ENCODE measurements around the gene MICAL2.
A peak's percentile ranks its signal among the peaks of the same experiment; 100 is the strongest.

MICAL2 gene

DNA sequence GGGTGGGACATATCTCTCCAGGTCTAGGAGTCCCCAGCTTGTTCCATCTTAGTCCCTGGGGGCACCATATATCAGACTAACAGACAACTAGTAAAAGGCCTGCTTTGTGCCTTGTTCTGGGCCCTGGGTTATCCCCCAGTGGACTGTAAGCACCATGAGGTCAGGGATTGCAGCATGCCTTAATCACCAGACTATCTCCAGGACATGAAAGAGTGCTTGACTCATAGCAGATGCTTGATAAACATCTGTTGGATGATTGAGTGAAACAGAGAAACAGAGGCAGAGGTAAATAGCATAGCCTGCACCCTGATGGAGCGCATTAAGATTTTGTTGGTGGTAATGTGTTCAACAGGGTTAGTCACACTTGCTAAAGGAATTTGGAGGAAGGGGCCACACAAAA, 94.1 kb downstream of the MICAL2 start:
- H3K9me3 ChIP-seq (ENCODE audit: control insufficient read depth in 2 of 2, low read length in 2 of 2): no peaks in the 10 kb centered on the region
- H3K4me1 ChIP-seq (ENCODE audit: control insufficient read depth, insufficient read depth, low read length): peaks cover 37% of the 10 kb centered on the region
- H3K4me3 ChIP-seq (ENCODE audit: low read length in 2 of 2): no peak overlapping the region
- H3K36me3 ChIP-seq (ENCODE audit: control insufficient read depth in 2 of 2, insufficient read depth in 2 of 2, low read length in 2 of 2): peaks cover 38 to 44% of the 10 kb centered on the region in 2 donors
- H3K27me3 ChIP-seq (ENCODE audit: control insufficient read depth in 1 of 2, insufficient read depth in 2 of 2, low read length in 2 of 2): no peaks in the 10 kb centered on the region
- H3K9ac ChIP-seq (ENCODE audit: low read length in 2 of 2): no peak overlapping the region
- H3K27ac ChIP-seq (ENCODE audit: low read length): no peak overlapping the region

DNA sequence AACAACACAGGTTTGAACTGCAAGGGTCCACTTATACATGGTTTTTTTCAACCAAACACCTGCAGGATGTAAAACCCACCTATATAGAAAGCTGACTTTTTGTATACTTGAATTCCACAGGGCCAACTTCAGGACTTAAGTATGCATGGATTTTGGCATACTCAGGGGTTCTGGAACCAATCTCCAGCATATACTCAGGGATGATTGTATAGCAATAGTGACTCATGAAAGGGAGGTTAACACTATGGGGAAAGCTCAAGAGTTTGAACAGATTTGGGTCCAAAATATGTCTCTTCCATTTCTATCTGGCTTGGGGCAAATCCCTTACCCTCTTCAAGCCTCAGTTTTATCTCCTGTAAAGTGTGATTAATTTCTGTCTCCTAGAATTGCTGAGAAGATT, 94.9 kb downstream of the MICAL2 start:
- peaks cover 38 to 47% of the 10 kb centered on the region in 2 donors for H3K36me3 ChIP-seq (ENCODE audit: control insufficient read depth in 2 of 2, insufficient read depth in 2 of 2, low read length in 2 of 2)

GRCh38 chr11:12206529-12206928, 96.1 kb downstream of the MICAL2 start:
- Histone ChIP-seq H3K36me3 (ENCODE audit: control insufficient read depth in 2 of 2, insufficient read depth in 2 of 2, low read length in 2 of 2) (peaks cover 38 to 50% of the 10 kb centered on the region in 2 donors), H3K27ac (ENCODE audit: low read length) (peak overlapping the region; percentile 31), H3K9ac (ENCODE audit: low read length in 2 of 2) (no peak overlapping the region), H3K4me3 (ENCODE audit: low read length in 2 of 2) (no peak overlapping the region), H3K9me3 (ENCODE audit: control insufficient read depth in 2 of 2, low read length in 2 of 2) (no peaks in the 10 kb centered on the region), H3K4me1 (ENCODE audit: control insufficient read depth, insufficient read depth, low read length) (peaks cover 31% of the 10 kb centered on the region), H3K27me3 (ENCODE audit: control insufficient read depth in 1 of 2, insufficient read depth in 2 of 2, low read length in 2 of 2) (no peaks in the 10 kb centered on the region)

More for the DNA sequence above, 94.9 kb downstream of the MICAL2 start:
- Histone ChIP-seq H3K4me1 (ENCODE audit: control insufficient read depth, insufficient read depth, low read length) (peaks cover 37% of the 10 kb centered on the region), H3K9ac (ENCODE audit: low read length in 2 of 2) (no peak overlapping the region), H3K9me3 (ENCODE audit: control insufficient read depth in 2 of 2, low read length in 2 of 2) (no peaks in the 10 kb centered on the region), H3K4me3 (ENCODE audit: low read length in 2 of 2) (no peak overlapping the region), H3K27me3 (ENCODE audit: control insufficient read depth in 1 of 2, insufficient read depth in 2 of 2, low read length in 2 of 2) (no peaks in the 10 kb centered on the region), H3K27ac (ENCODE audit: low read length) (no peak overlapping the region)

- Histone ChIP-seq H3K27me3 (ENCODE audit: control insufficient read depth in 1 of 2, insufficient read depth in 2 of 2, low read length in 2 of 2) (no peaks in the 10 kb centered on the region), H3K4me3 (ENCODE audit: low read length in 2 of 2) (no peak overlapping the region), H3K4me1 (ENCODE audit: control insufficient read depth, insufficient read depth, low read length) (peaks cover 38% of the 10 kb centered on the region), H3K9me3 (ENCODE audit: control insufficient read depth in 2 of 2, low read length in 2 of 2) (no peaks in the 10 kb centered on the region), H3K27ac (ENCODE audit: low read length) (peak overlapping the region; percentile 31), H3K9ac (ENCODE audit: low read length in 2 of 2) (no peak overlapping the region), H3K36me3 (ENCODE audit: control insufficient read depth in 2 of 2, insufficient read depth in 2 of 2, low read length in 2 of 2) (peaks cover 38 to 50% of the 10 kb centered on the region in 2 donors)
Observed at GRCh38 chr11:12207384-12208150, 97.2 kb downstream of the MICAL2 start.

- H3K27ac ChIP-seq (ENCODE audit: low read length): peak overlapping the region; percentile 70
- H3K27me3 ChIP-seq (ENCODE audit: control insufficient read depth in 1 of 2, insufficient read depth in 2 of 2, low read length in 2 of 2): no peaks in the 10 kb centered on the region
- H3K4me3 ChIP-seq (ENCODE audit: low read length in 2 of 2): no peak overlapping the region
- H3K4me1 ChIP-seq (ENCODE audit: control insufficient read depth, insufficient read depth, low read length): peaks cover 46% of the 10 kb centered on the region
- no peaks in the 10 kb centered on the region for H3K9me3 ChIP-seq (ENCODE audit: control insufficient read depth in 2 of 2, low read length in 2 of 2)
- H3K9ac ChIP-seq (ENCODE audit: low read length in 2 of 2): no peak overlapping the region
- peaks cover 43 to 56% of the 10 kb centered on the region in 2 donors for H3K36me3 ChIP-seq (ENCODE audit: control insufficient read depth in 2 of 2, insufficient read depth in 2 of 2, low read length in 2 of 2)
Observed at GRCh38 chr11:12209096-12209495, 98.7 kb downstream of the MICAL2 start.

GRCh38 chr11:12210200-12210599, 99.8 kb downstream of the MICAL2 start:
- Histone ChIP-seq H3K9me3 (ENCODE audit: control insufficient read depth in 2 of 2, low read length in 2 of 2) (no peaks in the 10 kb centered on the region), H3K36me3 (ENCODE audit: control insufficient read depth in 2 of 2, insufficient read depth in 2 of 2, low read length in 2 of 2) (peaks cover 39 to 57% of the 10 kb centered on the region in 2 donors), H3K9ac (ENCODE audit: low read length in 2 of 2) (no peak overlapping the region), H3K4me3 (ENCODE audit: low read length in 2 of 2) (no peak overlapping the region), H3K27me3 (ENCODE audit: control insufficient read depth in 1 of 2, insufficient read depth in 2 of 2, low read length in 2 of 2) (no peaks in the 10 kb centered on the region), H3K4me1 (ENCODE audit: control insufficient read depth, insufficient read depth, low read length) (peaks cover 45% of the 10 kb centered on the region), H3K27ac (ENCODE audit: low read length) (peak overlapping the region; percentile 70)

DNA sequence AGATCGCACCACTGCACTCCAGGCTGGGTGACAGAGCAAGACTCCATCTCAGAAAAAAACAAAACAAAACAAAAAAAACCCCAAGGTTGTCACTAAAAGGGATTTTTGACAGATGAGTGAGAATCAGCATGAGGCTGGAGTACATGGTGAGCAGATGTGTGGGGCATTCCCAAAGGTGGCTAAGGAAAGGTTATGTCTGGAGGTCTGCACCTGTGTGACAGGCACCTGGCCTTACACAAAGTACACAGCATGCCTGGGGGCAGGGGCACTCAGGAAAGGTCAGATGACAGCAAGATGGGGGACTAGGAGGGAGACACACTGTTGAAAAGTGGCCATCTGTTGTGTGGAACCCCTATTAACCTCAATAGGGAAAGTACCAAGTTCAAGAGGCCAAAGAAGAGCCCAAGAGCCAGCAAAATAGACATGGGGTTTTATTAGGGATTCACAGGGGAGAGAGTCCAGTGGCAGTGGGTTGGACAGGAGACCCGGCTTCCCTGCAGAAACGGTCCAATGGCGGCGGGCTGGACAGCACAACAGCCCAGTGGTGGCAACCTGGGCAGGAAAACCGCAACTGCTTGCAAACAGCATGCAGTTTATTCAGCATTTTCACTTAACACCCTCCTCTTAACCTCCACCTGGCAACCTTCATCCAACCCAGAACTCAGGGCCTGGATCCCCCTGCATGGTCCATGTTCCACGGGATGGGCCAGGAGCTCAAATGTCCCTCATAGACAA, 101.1 kb downstream of the MICAL2 start:
- no peaks in the 10 kb centered on the region for H3K9me3 ChIP-seq (ENCODE audit: control insufficient read depth in 2 of 2, low read length in 2 of 2)
- no peak overlapping the region for H3K9ac ChIP-seq (ENCODE audit: low read length in 2 of 2)
- H3K4me3 ChIP-seq (ENCODE audit: low read length in 2 of 2): no peak overlapping the region
- H3K27ac ChIP-seq (ENCODE audit: low read length): peak overlapping the region; percentile 77
- no peaks in the 10 kb centered on the region for H3K27me3 ChIP-seq (ENCODE audit: control insufficient read depth in 1 of 2, insufficient read depth in 2 of 2, low read length in 2 of 2)
- H3K4me1 ChIP-seq (ENCODE audit: control insufficient read depth, insufficient read depth, low read length): peaks cover 50% of the 10 kb centered on the region
- H3K36me3 ChIP-seq (ENCODE audit: control insufficient read depth in 2 of 2, insufficient read depth in 2 of 2, low read length in 2 of 2): peaks cover 39 to 57% of the 10 kb centered on the region in 2 donors

DNA sequence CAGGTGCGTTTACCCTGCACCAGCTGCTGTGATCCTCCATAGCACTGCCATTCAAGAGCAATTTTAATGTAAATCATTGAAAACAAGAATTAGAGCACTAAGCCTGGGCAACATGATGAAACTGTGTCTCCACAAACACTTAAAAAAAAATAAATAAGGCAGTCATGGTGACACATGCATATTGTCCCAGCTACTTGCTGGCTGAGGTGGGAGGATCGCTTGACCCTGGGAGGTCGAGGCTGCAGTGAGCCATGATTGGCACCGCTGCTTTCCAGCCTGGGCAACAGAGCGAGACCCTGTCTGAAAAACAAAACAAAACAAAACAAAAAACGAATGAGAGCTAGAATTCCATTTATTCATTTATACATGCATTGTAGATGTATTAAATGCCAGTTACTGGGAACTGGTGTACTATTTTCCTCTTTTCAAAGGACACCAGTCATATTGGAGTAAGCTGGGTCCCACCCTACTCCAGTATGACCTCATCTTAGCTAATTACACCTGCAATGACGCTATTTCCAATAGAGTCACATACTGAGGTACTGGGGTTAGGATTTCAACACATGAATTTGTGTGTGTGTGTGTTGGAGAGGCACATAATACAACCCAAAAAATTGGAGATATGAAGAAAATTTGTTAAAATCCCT, 101.9 kb downstream of the MICAL2 start:
- H3K27ac ChIP-seq (ENCODE audit: low read length): peak overlapping the region; percentile 77
- no peaks in the 10 kb centered on the region for H3K27me3 ChIP-seq (ENCODE audit: control insufficient read depth in 1 of 2, insufficient read depth in 2 of 2, low read length in 2 of 2)
- H3K4me3 ChIP-seq (ENCODE audit: low read length in 2 of 2): no peak overlapping the region
- no peaks in the 10 kb centered on the region for H3K9me3 ChIP-seq (ENCODE audit: control insufficient read depth in 2 of 2, low read length in 2 of 2)
- H3K36me3 ChIP-seq (ENCODE audit: control insufficient read depth in 2 of 2, insufficient read depth in 2 of 2, low read length in 2 of 2): peaks cover 44 to 58% of the 10 kb centered on the region in 2 donors
- no peak overlapping the region for H3K9ac ChIP-seq (ENCODE audit: low read length in 2 of 2)
- H3K4me1 ChIP-seq (ENCODE audit: control insufficient read depth, insufficient read depth, low read length): peaks cover 58% of the 10 kb centered on the region

GRCh38 chr11:12212821-12213185, 102.4 kb downstream of the MICAL2 start:
- Histone ChIP-seq H3K4me1 (ENCODE audit: control insufficient read depth, insufficient read depth, low read length) (peaks cover 61% of the 10 kb centered on the region), H3K36me3 (ENCODE audit: control insufficient read depth in 2 of 2, insufficient read depth in 2 of 2, low read length in 2 of 2) (peaks cover 42 to 55% of the 10 kb centered on the region in 2 donors), H3K9me3 (ENCODE audit: control insufficient read depth in 2 of 2, low read length in 2 of 2) (no peaks in the 10 kb centered on the region), H3K9ac (ENCODE audit: low read length in 2 of 2) (no peak overlapping the region), H3K27me3 (ENCODE audit: control insufficient read depth in 1 of 2, insufficient read depth in 2 of 2, low read length in 2 of 2) (no peaks in the 10 kb centered on the region), H3K4me3 (ENCODE audit: low read length in 2 of 2) (peak overlapping the region in 1 of 2 donors; percentile 15), H3K27ac (ENCODE audit: low read length) (peak overlapping the region; percentile 77)

GRCh38 chr11:12213883-12214282, 103.5 kb downstream of the MICAL2 start:
- H3K4me1 ChIP-seq (ENCODE audit: control insufficient read depth, insufficient read depth, low read length): peaks cover 69% of the 10 kb centered on the region
- H3K9ac ChIP-seq (ENCODE audit: low read length in 2 of 2): peak overlapping the region; percentile 5 to 32
- no peak overlapping the region for H3K4me3 ChIP-seq (ENCODE audit: low read length in 2 of 2)
- peak overlapping the region; percentile 77 for H3K27ac ChIP-seq (ENCODE audit: low read length)
- H3K9me3 ChIP-seq (ENCODE audit: control insufficient read depth in 2 of 2, low read length in 2 of 2): no peaks in the 10 kb centered on the region
- H3K36me3 ChIP-seq (ENCODE audit: control insufficient read depth in 2 of 2, insufficient read depth in 2 of 2, low read length in 2 of 2): peaks cover 38 to 54% of the 10 kb centered on the region in 2 donors
- no peaks in the 10 kb centered on the region for H3K27me3 ChIP-seq (ENCODE audit: control insufficient read depth in 1 of 2, insufficient read depth in 2 of 2, low read length in 2 of 2)

All from stomach smooth muscle (tissue), 2 donors.